Choroid plexus epithelial cell (primary cell): ENCODE data around the gene CTF1.

Experiments used
- DNase-seq: peaks from one replicate; pipeline ENCODE4 v3.0.0-alpha.2; 2010; ENCODE audit warnings: low read depth
- H3K4me3 ChIP-seq: 2 replicates; pipeline ENCODE4 v1.5.1; 2011; ENCODE audit warnings: low read depth, mild to moderate bottlenecking, control low read depth, low read length, moderate library complexity
- TF ChIP-seq, protein P1 (sequence below): conservative IDR thresholded peaks from 2 replicates; pipeline ENCODE4 v1.5.1; 2011; ENCODE audit warnings: low read depth, mild to moderate bottlenecking, control low read depth, inconsistent platforms, low read length, moderate library complexity

CTF1 gene

DNA sequence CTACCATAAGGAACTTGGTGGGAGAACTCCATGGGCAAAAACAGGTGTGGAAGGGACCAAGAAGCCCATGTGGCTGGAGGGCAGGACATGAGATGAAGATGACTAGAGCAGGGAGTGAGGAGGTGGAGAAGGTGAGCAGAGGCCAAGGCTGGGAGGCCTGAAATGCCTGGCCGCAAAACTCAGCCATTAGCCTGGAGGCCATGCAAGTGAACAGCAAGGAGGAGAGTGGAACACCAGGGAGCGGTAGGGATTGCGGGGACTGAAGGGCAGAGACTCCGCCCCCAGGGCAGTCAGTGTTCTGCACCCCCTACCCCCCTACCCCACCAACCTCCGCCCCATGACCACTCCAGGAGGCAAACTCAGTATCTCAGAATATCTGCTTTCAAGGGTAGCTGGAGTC is 19.5 kb upstream of the CTF1 start:
- no peak for DNase-seq
- H3K4me3 ChIP-seq, result peak overlapping the region; percentile 88
- TF ChIP-seq, protein P1, sequence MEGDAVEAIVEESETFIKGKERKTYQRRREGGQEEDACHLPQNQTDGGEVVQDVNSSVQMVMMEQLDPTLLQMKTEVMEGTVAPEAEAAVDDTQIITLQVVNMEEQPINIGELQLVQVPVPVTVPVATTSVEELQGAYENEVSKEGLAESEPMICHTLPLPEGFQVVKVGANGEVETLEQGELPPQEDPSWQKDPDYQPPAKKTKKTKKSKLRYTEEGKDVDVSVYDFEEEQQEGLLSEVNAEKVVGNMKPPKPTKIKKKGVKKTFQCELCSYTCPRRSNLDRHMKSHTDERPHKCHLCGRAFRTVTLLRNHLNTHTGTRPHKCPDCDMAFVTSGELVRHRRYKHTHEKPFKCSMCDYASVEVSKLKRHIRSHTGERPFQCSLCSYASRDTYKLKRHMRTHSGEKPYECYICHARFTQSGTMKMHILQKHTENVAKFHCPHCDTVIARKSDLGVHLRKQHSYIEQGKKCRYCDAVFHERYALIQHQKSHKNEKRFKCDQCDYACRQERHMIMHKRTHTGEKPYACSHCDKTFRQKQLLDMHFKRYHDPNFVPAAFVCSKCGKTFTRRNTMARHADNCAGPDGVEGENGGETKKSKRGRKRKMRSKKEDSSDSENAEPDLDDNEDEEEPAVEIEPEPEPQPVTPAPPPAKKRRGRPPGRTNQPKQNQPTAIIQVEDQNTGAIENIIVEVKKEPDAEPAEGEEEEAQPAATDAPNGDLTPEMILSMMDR, result no peak

DNA sequence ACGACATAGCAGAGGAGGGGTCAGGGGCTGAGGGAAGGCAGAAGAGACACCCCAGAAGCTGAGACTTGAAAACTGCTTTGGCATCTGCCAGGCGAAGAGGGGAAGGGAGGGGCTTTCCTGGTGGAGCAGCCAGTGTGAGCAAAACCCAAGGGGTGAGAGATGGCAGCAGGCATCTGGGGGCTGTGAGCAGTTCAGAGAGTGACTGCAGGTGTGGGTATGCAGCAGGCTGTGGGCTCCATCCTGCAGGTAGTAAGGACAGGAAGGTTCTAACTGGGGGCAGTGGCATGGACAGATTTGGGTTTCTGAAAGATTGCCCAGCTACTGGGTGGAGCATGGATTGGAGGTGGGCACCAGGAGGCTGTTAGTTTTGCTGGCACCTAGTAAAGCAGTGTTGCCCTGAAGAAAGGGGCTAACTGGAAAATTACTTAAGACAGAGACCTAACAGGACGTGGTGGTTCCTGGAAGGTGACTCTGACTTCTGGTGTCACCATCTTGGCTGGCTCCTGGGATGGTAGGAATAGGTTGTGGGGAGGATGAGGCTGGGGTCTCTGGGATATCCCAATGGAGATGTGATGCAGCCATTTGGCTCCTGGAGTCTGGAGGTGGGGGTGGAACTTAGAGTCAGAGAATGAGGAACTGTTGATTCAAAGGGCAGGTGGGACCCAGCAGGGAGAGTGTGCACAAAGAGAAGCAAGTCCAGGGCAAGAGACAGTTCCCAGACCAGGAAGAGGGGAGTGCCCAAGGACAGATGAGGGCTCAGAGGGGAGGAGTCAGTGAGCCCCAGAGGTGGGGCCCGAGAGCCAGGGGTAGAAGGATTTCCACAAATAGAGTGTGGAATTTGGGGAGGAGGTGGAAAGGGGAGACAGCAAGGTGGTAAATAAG is 13.7 kb upstream of the CTF1 start:
- H3K4me3 ChIP-seq, result no peak overlapping the region
- DNase-seq, result no peak
- TF ChIP-seq, protein P1, result no peak

DNA sequence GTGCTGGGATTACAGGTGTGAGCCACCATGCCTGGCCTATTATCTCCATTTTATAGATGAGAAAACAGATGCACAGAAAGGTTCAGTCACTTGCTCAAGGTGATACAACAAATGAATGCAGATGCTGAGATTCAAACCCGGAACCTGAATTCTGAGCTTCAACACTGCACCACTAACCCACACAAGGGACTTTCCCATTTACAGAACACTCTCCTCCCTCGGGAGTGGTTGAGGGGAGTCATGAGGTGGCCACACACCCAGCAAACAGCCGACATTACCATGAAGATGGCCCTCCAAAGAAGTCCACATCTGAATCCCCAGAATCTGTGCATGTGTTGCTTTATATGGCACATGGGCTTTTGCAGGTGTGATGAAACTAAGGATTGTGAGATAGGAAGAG is 11.7 kb upstream of the CTF1 start:
- no peak overlapping the region for H3K4me3 ChIP-seq
- TF ChIP-seq, protein P1, result no peak
- DNase-seq, result no peak

DNA sequence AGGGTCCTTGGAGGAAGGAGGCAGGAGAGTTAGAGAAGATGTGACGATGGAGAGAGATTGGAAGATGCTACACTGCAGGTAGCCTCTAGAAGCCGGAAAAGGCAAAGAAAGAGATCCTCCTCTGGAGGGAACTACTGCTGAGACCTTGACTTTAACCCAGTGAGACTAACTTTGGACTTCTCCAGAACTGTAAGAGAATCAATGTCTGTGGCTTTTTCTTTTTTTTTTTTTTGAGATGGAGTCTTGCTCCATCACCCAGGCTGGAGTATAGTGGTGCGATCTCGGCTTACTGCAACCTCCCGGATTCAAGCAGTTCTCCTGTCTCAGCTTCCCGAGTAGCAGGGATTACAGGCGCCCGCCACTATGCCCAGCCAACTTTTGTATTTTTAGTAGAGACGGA is 11.2 kb upstream of the CTF1 start:
- H3K4me3 ChIP-seq, result no peak overlapping the region
- no peak for DNase-seq
- TF ChIP-seq, protein P1, result no peak

DNA sequence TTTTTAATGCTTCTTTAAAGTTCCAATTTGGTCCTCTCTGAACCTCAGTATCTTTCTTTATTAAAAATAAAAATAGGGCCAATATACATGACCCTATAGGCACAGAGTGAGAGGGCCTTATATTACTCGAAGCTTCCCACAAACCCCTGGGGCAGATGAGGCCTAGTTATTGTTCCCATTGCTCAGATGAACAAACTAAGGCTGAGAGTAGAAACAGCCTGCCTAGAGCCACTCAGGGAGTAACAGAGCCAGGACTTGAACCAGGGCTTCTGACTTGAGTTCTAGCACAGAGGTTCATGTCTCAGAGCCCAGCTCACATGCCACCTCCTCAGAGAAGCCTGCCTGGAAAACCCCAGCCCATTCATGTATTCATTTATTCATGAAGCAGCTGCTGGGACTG is 10.3 kb upstream of the CTF1 start:
- no peak overlapping the region for H3K4me3 ChIP-seq
- TF ChIP-seq, protein P1, result no peak
- DNase-seq, result no peak

DNA sequence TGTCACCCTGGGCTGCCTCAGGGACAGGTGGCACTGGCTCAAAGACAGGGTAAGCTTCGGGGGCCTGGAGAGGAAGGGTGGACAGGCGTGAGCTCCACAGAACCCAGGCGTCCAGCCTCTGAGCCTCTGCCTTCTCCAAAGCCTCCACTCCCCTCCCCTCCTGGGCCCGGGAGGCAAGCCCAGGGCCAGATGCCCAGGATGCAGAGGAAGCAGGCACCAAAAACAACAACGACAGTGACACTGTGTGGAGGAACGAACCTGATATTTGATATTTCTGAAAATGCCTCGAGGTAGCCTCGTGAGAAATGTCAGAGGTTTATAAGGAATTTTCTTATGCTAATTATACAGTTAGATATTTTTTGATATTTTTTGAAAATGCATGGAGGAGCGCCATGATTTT is 8.5 kb upstream of the CTF1 start:
- no peak overlapping the region for H3K4me3 ChIP-seq
- DNase-seq, result no peak
- TF ChIP-seq, protein P1, result no peak

DNA sequence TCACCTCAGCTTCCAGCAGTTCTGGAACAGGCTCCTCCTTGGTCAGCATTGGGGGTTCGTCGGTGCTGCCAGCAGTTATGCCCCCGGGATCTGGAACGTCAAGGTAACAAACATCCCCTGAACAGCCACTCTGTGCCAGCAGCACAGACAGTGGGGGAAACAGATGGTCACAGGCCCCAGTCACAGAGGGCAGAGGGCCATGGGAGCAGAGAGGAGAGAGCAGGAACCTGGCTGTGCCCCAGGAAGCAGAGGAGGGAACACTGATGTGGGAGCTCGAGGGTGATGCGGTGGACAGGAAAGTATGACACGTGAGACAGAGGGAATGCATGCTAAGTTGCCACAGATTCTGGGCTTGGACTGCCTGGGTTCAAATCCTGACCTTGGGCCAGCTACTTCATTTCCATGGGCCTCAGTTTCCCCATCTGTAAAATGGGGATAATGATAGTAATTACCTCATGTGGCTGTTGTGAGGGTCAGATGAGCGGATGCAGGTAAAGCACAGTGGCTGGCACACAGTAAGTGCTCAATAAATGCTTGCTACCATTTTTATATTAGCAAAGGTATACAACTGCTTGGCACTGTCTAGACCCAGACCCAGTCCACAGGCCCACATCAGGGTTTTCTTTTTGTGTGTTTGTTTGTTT is 7.4 kb upstream of the CTF1 start:
- H3K4me3 ChIP-seq, result no peak overlapping the region
- TF ChIP-seq, protein P1, result no peak
- no peak for DNase-seq
